Measurements from ENCODE around the gene HBA1.
"Not testable (repeated sequence)": the region's sequence is repeated elsewhere in the genome, so short reads cannot be mapped to it uniquely, and the experiment has no call there.

HBA1 gene

GRCh38 chr16:160242-160641, 16.2 kb upstream of the HBA1 start:
- not testable (repeated sequence) for DNase-seq

- DNase-seq = no peak
Measured at GRCh38 chr16:160691-161190, 15.7 kb upstream of the HBA1 start.

- no peak for DNase-seq
Measured at GRCh38 chr16:162271-162991, 14.0 kb upstream of the HBA1 start.

GRCh38 chr16:163139-163538, 13.3 kb upstream of the HBA1 start:
- not testable (repeated sequence) for DNase-seq

- DNase-seq = not testable (repeated sequence)
Measured at GRCh38 chr16:163696-164095, 12.8 kb upstream of the HBA1 start.

GRCh38 chr16:164134-164823, 12.2 kb upstream of the HBA1 start:
- not testable (repeated sequence) for DNase-seq

- DNase-seq = no peak
Measured at GRCh38 chr16:164827-165538, 11.5 kb upstream of the HBA1 start.

- no peak for DNase-seq
Measured at GRCh38 chr16:165539-166374, 10.7 kb upstream of the HBA1 start, which contains the start of gene HBM. Gene HBM (plus strand): TSS chr16:165978. CDS start chr16:165998, 20 bp downstream.

GRCh38 chr16:166375-167121, 9.9 kb upstream of the HBA1 start:
- DNase-seq = no peak

GRCh38 chr16:167122-167690, 9.3 kb upstream of the HBA1 start:
- no peak for DNase-seq

- DNase-seq = no peak
Measured at GRCh38 chr16:168424-168823, 8.1 kb upstream of the HBA1 start.

- no peak for DNase-seq
Measured at GRCh38 chr16:169014-169413, 7.5 kb upstream of the HBA1 start.

GRCh38 chr16:170088-170507, 6.4 kb upstream of the HBA1 start:
- DNase-seq = not testable (repeated sequence)

- DNase-seq = no peak
Measured at GRCh38 chr16:170788-171187, 5.7 kb upstream of the HBA1 start.

GRCh38 chr16:172374-172941, 4.0 kb upstream of the HBA1 start, which contains the start of gene HBA2:
Gene HBA2 (plus strand): TSS chr16:172876. CDS start chr16:172913, 37 bp downstream.
- not testable (repeated sequence) for DNase-seq

GRCh38 chr16:173211-173854, 3.1 kb upstream of the HBA1 start:
- DNase-seq = not testable (repeated sequence)

GRCh38 chr16:173928-174769, 2.3 kb upstream of the HBA1 start:
- not testable (repeated sequence) for DNase-seq

GRCh38 chr16:175011-175949, 1.2 kb upstream of the HBA1 start:
- no peak for DNase-seq
